Measurements from ENCODE around the gene KLHL25.

The KLHL25 gene, protein sequence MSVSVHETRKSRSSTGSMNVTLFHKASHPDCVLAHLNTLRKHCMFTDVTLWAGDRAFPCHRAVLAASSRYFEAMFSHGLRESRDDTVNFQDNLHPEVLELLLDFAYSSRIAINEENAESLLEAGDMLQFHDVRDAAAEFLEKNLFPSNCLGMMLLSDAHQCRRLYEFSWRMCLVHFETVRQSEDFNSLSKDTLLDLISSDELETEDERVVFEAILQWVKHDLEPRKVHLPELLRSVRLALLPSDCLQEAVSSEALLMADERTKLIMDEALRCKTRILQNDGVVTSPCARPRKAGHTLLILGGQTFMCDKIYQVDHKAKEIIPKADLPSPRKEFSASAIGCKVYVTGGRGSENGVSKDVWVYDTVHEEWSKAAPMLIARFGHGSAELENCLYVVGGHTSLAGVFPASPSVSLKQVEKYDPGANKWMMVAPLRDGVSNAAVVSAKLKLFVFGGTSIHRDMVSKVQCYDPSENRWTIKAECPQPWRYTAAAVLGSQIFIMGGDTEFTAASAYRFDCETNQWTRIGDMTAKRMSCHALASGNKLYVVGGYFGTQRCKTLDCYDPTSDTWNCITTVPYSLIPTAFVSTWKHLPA

DNA sequence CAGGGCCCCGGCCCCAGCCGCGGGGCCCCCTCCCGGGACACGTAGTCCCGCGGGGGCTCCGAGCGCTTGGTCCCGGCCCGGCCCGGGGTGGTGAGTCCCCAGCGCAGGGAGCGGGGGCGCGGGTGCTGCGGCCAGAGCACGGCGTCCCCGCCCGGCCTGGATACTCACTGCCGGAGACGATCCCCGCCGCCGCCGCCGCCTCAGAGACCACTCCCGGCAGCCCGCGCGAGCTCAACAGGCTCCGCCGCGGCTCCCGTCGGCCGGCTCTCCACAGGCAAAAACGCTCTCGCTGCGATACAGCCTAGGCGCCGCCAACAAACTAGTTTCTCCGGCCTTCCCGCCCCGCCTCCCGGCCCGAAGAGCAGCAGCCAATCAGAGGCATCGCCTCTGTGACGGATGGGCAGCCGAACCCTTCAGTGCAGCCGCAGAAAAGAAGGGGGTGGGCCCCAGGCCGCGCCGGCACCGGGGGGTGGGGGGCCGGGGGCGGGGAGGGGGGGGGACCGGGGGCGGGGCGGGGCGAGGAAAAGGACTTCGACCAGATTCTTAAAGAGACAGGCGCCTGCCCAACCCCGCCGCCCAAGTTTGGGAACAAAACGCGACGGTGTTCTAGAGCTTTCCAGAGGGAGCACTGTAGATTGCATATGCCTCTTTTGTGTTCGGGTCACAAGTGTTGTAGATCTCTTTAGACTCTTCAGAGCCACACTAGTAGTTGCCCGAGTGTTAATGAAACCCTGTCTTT lies at the start of gene KLHL25:
Gene KLHL25, minus strand, starts transcription at position 328 of the 739 bp plus-strand sequence. CDS start 25,115 bp downstream, outside the sequence.
- in situ Hi-C loops (cut with MboI; ENCODE audit: low sequenced_read_pairs): no loop called here

DNA sequence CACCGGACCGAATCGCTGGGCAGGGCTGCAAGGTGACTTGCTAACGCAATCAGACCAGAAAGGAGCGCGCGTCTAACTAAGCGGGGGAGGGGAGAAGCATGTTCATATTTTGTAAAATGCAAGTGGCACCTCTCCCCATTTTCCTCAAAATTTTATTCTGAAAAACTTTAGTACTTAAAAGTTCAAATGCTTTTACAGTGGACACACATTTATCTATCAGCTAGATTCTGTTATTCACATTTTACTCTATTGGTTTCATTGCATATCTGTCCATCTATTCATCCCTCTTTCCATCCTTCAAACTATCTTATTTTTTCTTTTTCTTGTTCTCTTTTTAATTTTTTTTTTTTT lies 46.1 kb upstream of the KLHL25 start:
- in situ Hi-C loops (cut with MboI; ENCODE audit: low sequenced_read_pairs): loop anchor here (25.0 kb wide), 1 partner anchor 353 kb away; no protein-coding TSS in a partner anchor

DNA sequence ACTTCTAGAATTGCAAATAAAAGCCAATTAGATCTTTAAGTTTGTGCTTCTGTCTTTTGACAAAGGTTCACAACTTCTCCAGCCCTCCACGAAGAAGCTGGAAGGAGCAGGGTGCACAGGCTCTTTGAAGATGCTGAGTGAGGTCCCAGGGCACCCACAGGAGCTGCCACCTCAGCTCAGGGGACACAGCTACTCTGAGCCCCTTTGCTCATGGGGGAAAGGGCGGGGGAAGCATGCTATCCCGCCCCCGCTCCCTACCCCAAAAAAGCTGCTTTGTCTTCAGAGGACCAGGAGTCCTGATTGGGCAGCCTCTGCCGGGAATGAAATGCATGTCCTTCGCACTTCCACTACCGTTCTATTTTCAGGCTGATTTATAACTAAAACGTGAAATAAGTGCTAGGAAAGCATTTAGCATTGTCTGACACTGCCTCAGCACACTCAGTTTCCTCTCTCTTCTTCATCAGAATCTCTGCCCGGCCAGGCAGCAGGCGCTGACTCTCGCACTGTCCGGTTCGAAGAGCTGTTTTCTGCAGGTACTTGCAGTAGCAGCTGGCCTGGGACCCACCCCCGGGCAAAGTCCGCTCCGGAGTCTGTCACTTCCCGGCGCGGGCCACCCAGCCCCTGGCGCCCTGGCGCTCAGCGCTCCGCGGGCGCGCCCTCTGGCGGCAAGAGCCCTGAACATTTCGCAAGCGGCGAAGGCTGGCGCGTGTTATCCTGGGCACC lies 45.5 kb upstream of the KLHL25 start:
- in situ Hi-C loops (cut with MboI; ENCODE audit: low sequenced_read_pairs): loop anchor here (25.0 kb wide), 1 partner anchor 353 kb away; no protein-coding TSS in a partner anchor

DNA sequence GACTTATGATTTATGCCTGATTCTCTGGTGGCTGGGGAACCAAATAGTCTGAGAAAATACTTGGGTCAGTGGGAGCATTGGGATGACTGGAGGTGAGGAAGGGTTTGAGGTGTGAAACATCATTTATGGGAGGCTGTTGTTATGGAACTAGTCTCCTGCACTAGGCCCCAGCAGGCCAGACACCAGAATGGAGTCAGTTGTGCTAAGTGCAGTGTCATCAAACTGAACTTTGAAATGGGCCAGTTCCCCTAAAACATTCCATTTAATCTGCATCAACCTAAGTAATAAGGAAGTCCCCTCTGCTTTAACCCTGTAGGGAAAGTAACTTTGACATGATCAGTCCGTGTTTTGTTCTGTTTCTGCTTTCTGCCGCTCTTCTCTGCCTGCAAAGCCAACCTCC lies 44.9 kb upstream of the KLHL25 start:
- in situ Hi-C loops (cut with MboI; ENCODE audit: low sequenced_read_pairs): loop anchor here (10.0 to 25.0 kb wide), 2 partner anchors 105 to 352 kb away; no protein-coding TSS in a partner anchor

DNA sequence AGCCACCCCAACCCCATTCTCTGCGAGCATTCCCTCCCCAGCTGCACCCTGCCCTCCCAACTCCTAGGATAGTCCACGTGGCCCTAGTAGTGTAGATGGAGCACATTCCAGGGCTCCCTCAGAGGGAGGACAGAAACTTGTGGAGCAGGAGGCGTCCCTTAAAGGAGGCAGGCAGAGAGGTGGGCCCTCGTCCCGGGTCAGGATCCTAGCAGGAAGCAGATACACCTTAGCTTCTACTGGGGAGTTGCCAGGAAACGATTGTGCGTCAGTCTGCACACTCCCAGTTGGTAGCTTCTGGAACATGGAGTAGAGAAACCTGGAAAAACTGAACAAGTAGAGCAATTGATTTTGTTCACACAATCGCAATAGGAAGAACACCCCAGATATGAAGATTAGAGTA lies 43.9 kb upstream of the KLHL25 start:
- in situ Hi-C loops (cut with MboI; ENCODE audit: low sequenced_read_pairs): loop anchor here (10.0 to 25.0 kb wide), 2 partner anchors 104 to 351 kb away; no protein-coding TSS in a partner anchor

DNA sequence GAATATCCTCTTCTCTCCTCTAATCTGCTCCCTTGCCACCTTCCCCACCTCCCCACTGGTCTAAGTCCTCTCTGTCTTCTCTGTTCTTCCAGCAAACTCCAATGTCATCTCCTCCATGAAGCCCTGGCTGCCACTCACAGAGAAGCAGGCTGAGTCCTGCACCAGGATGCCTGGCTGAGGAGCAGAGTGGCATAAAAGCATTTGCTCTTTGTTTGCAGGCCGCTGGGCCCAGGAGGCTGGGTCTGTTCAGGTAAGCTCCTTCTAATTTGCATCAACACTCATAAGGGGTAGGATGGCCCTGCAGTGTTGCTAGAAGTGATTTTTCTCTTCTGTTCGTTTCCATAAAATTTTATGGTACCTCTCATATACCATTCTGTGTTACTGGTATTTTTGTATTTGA lies 43.2 kb upstream of the KLHL25 start:
- in situ Hi-C loops (cut with MboI; ENCODE audit: low sequenced_read_pairs): loop anchor here (10.0 to 25.0 kb wide), 2 partner anchors 103 to 351 kb away; no protein-coding TSS in a partner anchor

DNA sequence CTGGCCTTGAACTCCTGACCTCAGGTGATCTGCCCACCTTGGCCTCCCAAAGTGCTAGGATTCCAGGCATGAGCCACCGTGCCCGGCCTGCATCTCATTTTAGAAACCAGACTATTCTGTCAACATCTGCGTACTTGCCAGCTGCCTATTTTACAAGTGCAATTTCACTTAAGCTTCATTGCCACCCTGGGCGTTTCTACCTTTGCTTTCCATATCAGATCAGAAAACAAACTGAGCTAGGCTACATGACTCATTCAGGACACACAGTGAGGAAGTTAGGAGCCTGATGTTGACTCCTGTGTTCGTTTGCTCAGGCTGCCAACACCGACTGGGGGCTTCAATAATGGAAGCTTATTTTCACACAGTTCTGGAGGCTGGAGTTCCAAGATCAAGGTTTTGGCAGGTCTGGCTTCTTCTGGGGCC lies 42.3 kb upstream of the KLHL25 start:
- in situ Hi-C loops (cut with MboI; ENCODE audit: low sequenced_read_pairs): loop anchor here (10.0 to 25.0 kb wide), 2 partner anchors 102 to 350 kb away; no protein-coding TSS in a partner anchor

DNA sequence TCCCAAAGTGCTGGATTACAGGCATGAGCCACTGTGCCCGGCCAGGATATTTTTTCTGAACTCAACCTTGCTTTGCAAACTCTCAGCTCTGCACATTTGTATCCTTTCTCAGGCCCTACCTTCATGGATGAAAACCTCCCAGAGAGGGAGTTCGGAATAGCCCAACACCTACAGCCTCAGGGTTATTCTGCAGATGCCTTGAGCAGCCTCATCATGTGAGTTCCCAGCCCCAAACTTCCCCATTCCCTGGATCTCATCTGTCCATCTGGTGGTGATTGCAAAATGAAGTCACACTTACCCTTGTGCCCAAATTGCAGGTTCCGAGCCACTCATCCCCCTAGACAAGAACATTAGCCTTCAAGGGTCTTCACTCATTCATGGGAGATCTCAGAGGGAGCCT lies 39.9 kb upstream of the KLHL25 start:
- in situ Hi-C loops (cut with MboI; ENCODE audit: low sequenced_read_pairs): loop anchor here (10.0 to 25.0 kb wide), 2 partner anchors 100 to 347 kb away; no protein-coding TSS in a partner anchor

DNA sequence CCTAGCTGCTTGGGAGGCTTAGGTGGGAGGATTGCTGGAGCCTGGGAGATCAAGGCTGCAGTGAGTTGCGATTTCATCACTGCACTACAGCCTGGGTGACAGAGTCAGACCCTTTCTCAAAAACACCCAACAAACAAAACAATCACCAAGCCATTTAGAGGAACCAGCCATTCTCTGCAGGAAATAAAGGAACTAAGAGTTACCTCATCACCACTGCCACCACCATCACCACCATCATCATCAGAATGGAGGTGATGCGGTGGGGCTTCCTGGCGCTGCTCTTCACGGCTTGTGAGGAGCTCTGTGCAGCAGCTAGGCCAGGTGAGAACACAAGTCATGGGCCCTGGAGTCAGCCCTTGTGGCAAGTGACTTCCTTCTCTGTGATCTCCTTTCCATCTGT lies 37.7 kb upstream of the KLHL25 start:
- in situ Hi-C loops (cut with MboI; ENCODE audit: low sequenced_read_pairs): loop anchor here (10.0 to 25.0 kb wide), 2 partner anchors 98 to 345 kb away; no protein-coding TSS in a partner anchor

DNA sequence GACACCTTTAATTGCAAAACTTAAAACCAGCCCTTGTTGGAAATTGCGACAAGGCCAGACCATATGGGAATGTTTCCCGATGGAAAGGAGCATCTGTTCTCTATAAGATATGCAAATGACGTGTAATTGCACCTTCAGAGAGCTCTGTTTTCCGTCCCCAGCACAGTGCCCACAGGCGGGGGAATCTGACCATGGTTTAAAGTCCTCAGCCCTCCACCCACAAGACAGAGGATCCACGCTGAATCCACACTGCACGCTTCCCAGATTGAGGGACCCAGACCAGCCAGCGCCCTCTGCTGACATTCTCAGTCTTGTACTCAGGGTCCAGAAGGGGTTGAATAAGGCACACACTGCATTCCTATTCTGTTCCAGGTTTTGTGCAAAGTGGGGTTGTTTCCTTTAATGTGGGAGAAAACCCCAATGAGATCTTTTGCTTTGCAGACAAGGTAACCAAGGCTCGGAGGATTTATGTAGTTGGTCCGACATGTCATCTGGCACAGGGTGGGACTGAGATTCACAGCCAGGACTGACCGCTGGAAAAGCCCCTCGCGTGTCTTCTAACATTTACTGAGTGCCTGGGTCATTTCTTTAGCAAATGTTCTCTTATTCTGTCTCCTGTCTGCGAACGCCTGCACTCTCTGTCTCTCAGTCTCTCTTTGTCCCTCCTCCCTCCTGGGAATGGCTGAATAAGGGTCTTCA lies 36.8 kb upstream of the KLHL25 start:
- in situ Hi-C loops (cut with MboI; ENCODE audit: low sequenced_read_pairs): loop anchor here (10.0 to 25.0 kb wide), 2 partner anchors 97 to 344 kb away; no protein-coding TSS in a partner anchor

DNA sequence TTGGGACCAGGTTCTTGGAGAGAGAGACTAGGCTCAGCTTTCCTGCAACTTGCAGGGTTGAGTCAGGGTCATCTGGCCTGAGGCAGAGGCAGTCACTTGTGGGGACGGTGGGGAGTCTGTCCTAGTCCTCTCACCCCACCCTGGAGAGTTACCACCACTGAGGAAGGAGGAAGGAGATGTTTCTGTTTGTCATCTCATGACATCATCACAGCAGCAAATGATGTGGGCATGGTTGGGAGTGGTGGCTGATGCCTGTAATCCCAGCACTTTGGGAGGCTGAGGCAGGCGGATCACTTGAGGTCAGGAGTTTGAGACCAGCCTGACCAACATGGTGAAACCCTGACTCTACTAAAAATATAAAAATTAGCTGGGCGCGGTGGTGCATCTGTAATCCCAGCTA lies 35.0 kb upstream of the KLHL25 start:
- in situ Hi-C loops (cut with MboI; ENCODE audit: low sequenced_read_pairs): loop anchor here (10.0 to 25.0 kb wide), 2 partner anchors 95 to 342 kb away; no protein-coding TSS in a partner anchor

DNA sequence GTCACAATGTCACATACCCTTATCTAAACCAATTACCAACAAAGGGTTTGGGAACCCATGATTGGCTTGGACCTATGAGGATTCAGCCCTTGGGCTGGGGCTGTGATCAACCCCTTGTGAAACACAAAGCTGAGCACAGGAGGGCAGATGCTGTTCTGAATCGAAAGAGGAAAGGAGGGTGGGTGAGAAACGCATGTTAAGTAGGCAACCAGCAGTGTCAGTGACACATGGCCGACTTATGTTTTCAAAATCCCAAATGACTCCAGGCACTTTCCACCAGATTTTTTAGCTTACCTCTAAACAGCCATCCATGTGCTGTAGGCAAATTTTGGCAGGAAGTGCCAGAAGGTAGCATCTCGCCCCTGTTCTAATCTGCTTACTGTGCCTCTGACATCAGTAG lies 34.1 kb upstream of the KLHL25 start:
- in situ Hi-C loops (cut with MboI; ENCODE audit: low sequenced_read_pairs): loop anchor here (25.0 kb wide), 1 partner anchor 342 kb away; no protein-coding TSS in a partner anchor

DNA sequence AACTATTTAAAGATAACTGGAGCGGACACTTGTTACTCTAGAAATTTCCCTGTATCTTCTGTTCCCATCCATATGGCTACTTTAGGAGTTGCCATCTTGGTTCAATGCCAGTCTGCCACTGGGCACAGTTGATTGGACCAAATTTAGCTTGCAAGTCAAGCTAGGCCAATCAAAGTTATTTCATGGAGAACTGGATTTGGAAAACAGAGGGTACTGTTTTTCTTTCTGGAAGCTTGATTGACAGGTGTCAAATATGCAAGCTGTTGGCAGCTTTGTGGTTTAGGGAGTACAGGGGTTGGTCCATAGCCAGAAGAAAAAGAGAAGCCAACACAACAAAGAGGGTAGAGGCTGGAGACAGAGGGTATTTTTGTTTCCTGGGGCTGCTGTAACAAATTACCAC lies 33.4 kb upstream of the KLHL25 start:
- in situ Hi-C loops (cut with MboI; ENCODE audit: low sequenced_read_pairs): loop anchor here (25.0 kb wide), 1 partner anchor 341 kb away; no protein-coding TSS in a partner anchor

DNA sequence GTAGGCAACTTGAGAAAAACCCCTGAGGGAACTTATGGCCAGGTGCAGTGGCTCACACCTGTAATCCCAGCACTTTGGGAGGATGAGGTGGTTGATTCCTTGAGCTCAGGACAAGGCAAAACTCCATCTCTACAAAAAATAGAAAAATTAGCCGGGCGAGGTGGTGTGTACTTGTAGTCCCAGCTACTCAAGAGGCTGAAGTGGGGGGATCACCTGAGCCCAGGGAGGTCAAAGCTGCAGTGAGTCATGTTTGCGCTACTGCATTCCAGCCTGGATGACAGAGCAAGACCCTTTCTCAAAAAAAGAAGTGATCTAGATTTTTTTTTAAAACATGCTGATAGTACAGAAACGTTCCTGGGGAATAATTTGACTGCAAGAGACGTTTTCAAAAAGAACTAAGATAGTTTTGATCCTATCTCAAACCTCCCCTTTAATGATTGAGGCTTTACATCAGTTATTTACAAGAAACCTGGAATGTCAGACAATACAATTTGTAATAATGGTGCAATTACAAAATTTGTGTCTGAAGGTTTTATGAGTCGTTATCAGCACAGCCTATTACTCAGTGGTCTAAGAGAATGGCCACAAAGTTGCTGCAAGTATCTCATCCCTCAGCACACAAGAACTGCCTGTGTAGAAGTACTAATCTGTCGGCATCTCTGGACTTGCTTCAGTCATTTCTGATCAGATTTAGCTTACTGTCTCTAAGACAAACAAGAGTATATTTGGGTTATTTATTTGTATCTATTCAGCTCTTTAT lies 32.2 kb upstream of the KLHL25 start:
- in situ Hi-C loops (cut with MboI; ENCODE audit: low sequenced_read_pairs): loop anchor here (25.0 kb wide), 1 partner anchor 340 kb away; no protein-coding TSS in a partner anchor

DNA sequence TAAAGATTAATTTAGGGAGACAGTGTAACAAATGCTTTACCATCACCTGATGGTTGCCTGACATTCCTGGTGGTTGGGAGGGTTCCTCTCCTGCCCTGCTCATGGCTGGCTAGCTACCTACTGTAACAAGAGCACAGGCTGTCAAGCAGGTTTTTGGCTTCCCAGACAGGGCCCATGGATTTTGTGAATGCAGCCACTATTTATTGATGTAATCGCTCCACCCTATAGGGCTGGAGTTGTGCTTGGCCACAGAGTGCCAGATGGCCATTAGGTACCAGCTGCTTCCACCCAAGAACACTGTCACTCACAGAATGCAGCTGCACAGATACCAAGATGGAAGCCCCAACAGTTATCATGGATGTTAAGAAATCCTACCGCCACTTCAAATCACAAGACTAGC lies 31.0 kb upstream of the KLHL25 start:
- in situ Hi-C loops (cut with MboI; ENCODE audit: low sequenced_read_pairs): loop anchor here (25.0 kb wide), 1 partner anchor 338 kb away; no protein-coding TSS in a partner anchor

DNA sequence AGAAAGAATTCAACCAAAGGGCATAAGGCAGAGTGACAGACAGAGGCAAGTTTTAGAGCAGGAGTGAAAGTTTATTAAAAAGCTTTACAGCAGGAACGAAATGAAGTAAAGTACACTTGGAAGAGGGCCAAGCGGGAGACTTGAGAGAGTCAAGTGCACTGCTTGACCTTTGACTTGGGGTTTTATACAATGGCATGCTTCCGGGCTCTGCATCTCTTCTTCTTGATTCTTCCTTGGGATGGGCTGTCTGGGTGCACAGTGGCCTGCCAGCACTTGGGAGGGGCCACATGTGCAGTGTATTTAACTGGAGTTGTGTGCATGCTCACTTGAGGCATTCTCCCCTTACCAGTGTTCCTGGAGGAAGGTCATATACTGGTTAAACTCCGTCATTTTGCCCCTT lies 30.4 kb upstream of the KLHL25 start:
- in situ Hi-C loops (cut with MboI; ENCODE audit: low sequenced_read_pairs): loop anchor here (25.0 kb wide), 1 partner anchor 338 kb away; no protein-coding TSS in a partner anchor

DNA sequence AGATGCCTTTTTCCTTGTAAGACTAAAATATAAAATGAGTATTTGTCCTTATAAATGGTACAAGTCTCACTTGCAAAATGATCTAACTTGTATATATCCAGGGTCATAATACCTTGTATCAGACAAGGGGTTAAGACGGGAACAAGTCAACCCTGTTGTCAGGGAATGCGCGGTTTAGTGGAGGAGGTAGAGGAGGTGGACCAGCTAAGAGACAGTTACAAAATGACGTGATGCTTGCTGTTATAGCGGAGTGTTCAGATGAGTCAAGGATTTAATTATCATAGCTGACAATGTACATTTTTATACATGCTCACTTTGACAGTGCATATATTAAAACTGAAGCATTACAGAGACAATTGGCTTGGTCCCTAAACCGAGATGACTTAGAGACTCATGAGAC lies 26.8 kb upstream of the KLHL25 start:
- in situ Hi-C loops (cut with MboI; ENCODE audit: low sequenced_read_pairs): no loop called here

DNA sequence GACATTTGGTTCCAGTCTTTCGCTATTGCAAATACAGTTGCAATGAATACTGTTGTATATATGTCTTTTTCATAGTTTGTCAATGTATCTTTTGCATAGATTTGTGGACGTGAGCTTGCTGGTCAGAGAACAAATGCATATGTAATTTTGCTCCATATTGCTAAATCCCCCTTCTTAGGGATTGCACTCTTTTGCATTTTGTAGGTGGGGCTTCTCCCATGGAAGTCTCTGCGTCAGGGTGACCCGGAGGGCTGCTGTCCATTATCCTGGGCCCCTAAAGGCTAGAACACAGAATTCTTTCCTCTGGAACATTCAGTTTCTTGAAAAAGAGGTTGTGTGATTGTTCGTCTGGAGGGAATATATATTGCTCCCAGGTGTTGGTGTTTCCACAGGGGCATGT lies 25.2 kb upstream of the KLHL25 start:
- in situ Hi-C loops (cut with MboI; ENCODE audit: low sequenced_read_pairs): no loop called here

DNA sequence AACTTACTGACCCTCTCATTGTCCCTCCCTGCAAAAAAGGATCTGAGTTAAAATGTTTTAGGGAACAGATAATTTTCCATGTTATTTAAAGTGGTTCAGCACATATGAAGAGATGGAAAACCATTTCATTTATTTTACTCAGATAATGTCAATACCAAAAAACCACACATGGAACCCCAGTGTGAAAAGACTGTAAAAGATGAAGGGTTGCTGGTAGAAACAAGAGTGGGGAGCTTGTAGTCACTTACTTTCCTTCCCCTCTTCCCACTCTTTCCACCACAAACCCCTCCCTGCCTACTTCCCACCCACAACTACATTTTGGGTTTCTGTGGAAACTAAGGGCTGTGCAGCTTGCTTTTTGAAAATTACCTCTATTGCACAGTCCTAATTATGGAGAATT lies 18.5 kb upstream of the KLHL25 start:
- in situ Hi-C loops (cut with MboI; ENCODE audit: low sequenced_read_pairs): no loop called here

All from HL-60/S4 treated with retinoic acid at 250 ng/mL for 4 days and 3 days (cell line).